ENCODE results near the gene MAJIN.

Gene MAJIN

DNA sequence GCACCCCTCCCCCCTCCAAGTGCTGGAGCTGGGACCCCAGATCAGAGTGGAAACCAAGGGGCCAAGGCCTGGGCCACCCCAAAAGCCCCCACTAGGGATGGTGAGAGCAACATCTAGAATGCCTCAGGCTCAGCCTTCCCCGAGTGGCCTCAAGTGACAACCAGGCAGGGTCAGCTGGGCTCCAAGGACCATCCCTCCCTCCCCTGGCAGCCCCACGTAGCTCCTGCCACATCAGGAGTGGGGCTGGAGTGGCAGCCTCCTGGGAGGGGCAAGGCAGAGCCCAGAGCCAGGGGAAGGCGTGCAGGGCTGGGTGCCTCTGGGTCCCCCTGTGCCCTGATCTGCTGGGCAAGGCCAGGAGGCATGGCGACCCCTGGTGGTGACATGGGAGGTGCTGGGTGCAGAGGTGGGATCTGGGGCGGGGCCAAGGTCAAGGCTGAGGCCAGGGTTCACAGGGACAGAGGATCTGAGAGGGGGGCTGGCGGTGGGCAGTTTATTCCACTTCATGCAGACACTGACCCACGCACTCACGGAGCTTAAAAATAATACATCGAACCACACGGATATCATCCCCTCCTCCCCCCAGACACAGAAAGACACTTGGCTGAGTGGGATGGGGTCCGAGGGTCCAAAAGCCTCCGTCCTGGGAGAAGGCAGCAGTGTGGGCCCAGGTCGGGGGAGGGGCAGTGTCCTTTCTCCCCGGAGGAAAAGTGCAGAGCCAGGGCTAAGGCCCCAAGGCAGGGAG is 77.7 kb downstream of the MAJIN start:
- Histone ChIP-seq H3K79me2 (ENCODE audit: control insufficient read depth, insufficient read depth, low read length, poor library complexity) (no peaks in the 10 kb centered on the region), H2BK120ac (ENCODE audit: insufficient read depth, low read length, poor library complexity) (no peak overlapping the region), H3K4ac (ENCODE audit: low read depth, low read length) (no peak overlapping the region), H3K9ac (ENCODE audit: low read length) (no peak overlapping the region), H2BK5ac (ENCODE audit: low read depth, low read length, poor library complexity) (no peak overlapping the region), H3K4me3 (ENCODE audit: low read depth, low read length) (no peak overlapping the region), H2BK12ac (ENCODE audit: low read length) (no peak overlapping the region), H3K9me3 (ENCODE audit: insufficient read depth, low read depth, low read length) (no peaks in the 10 kb centered on the region), H2AFZ (ENCODE audit: insufficient read depth, low read length, poor library complexity) (no peak overlapping the region), H3K79me1 (ENCODE audit: low read length) (no peaks in the 10 kb centered on the region), H3K27ac (ENCODE audit: low read depth, low read length) (no peak overlapping the region), H4K12ac (ENCODE audit: low read depth, low read length) (no peak overlapping the region), H4K91ac (ENCODE audit: low read depth, low read length) (no peak overlapping the region), H3K4me2 (ENCODE audit: low read length) (no peak overlapping the region), H3K4me1 (ENCODE audit: control insufficient read depth in 1 of 2, insufficient read depth in 2 of 2, low read length in 2 of 2) (peaks cover 0 to under 1% of the 10 kb centered on the region in 2 experiments), H3K27me3 (ENCODE audit: insufficient read depth, low read length) (no peaks in the 10 kb centered on the region), H3K36me3 (ENCODE audit: control insufficient read depth in 1 of 2, insufficient read depth in 2 of 2, low read length in 2 of 2) (peaks cover 42 to 45% of the 10 kb centered on the region in 2 experiments), H3K14ac (ENCODE audit: low read length) (no peak overlapping the region), H3K23ac (ENCODE audit: low read length) (no peak overlapping the region), H2AK5ac (ENCODE audit: low read length) (peak overlapping the region; percentile 44), H4K8ac (ENCODE audit: low read depth, low read length) (no peak overlapping the region), H3K18ac (ENCODE audit: low read length) (no peak overlapping the region)
- WGBS (ENCODE audit: extremely low coverage, insufficient coverage, insufficient read length), result no CpG with 5 or more reads among the region's 14 CpGs
- DNase-seq, result peak; percentile 62 to 91

DNA sequence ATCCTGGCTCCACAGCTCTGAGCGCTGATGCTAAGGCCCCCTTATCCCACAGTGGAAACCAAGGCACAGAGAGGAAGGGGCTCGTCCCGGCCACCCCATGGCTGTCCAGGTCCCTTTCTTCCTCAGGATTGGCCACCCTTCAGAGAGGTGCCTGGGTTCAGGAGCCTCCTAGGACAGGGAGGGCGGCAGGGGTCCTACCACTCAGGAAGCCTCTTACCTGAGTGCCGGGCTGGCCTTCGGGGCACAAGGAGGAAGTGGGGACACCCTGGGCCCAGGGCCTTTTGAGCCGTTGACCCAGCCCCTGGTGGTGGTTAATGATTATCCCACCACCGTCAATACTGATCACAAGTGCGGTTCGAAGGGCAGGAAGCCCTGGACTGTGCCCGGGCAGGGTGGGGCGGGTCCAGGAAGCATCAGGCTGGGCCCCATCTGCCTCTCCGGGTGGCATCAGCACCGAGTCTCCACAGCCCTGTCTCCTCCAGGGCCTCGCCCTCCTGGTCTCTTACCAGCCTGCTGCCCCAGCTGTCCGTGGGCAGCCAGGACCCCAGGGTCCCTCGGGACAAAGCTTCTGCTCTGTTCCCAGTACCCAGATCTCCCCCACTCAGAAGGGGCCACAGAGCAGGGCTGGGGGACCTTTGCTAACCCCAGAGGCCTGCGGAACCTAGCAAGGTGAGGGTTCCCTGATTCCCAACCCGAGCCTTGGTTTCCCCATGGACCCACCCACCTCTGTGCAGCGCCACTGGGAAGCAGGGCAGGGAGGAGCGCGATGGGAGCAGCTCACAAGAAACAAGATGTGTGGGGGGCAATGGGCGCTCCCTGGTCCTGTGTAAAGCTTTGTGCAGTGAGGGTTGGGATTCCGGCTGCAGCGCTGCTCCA is 78.5 kb downstream of the MAJIN start:
- Histone ChIP-seq H3K9ac (ENCODE audit: low read length) (no peak overlapping the region), H3K27ac (ENCODE audit: low read depth, low read length) (no peak overlapping the region), H3K36me3 (ENCODE audit: control insufficient read depth in 1 of 2, insufficient read depth in 2 of 2, low read length in 2 of 2) (peaks cover 36 to 39% of the 10 kb centered on the region in 2 experiments), H3K79me1 (ENCODE audit: low read length) (no peaks in the 10 kb centered on the region), H3K4me1 (ENCODE audit: control insufficient read depth in 1 of 2, insufficient read depth in 2 of 2, low read length in 2 of 2) (peaks cover 0 to 3% of the 10 kb centered on the region in 2 experiments), H2BK12ac (ENCODE audit: low read length) (no peak overlapping the region), H3K4me3 (ENCODE audit: low read depth, low read length) (no peak overlapping the region), H4K8ac (ENCODE audit: low read depth, low read length) (no peak overlapping the region), H3K14ac (ENCODE audit: low read length) (no peak overlapping the region), H3K4ac (ENCODE audit: low read depth, low read length) (no peak overlapping the region), H2AFZ (ENCODE audit: insufficient read depth, low read length, poor library complexity) (no peak overlapping the region), H3K4me2 (ENCODE audit: low read length) (no peak overlapping the region), H4K91ac (ENCODE audit: low read depth, low read length) (no peak overlapping the region), H2BK5ac (ENCODE audit: low read depth, low read length, poor library complexity) (no peak overlapping the region), H3K27me3 (ENCODE audit: insufficient read depth, low read length) (no peaks in the 10 kb centered on the region), H4K12ac (ENCODE audit: low read depth, low read length) (no peak overlapping the region), H2AK5ac (ENCODE audit: low read length) (no peak overlapping the region), H3K9me3 (ENCODE audit: insufficient read depth, low read depth, low read length) (no peaks in the 10 kb centered on the region), H3K18ac (ENCODE audit: low read length) (no peak overlapping the region), H2BK120ac (ENCODE audit: insufficient read depth, low read length, poor library complexity) (no peak overlapping the region), H3K79me2 (ENCODE audit: control insufficient read depth, insufficient read depth, low read length, poor library complexity) (no peaks in the 10 kb centered on the region), H3K23ac (ENCODE audit: low read length) (no peak overlapping the region)
- WGBS (ENCODE audit: extremely low coverage, insufficient coverage, insufficient read length), result no CpG with 5 or more reads among the region's 25 CpGs
- DNase-seq, result no peak

DNA sequence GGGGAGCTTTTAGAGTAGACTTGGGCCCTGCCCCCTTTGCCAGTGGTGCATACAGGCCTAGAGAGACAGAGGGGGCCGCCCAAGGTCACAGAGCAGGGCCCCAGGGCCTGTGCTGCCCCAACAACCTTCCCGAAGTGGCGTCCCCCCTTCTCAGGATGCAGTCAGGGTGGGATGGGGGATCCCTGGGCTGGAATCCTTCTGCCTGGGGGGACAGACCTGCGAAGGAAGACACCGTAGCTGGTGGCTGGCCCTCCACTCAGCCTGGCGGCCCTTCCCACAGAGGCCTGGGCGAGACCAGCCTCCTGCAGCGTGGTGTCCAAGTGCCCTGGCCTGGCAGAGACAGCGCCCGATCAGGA is 79.1 kb downstream of the MAJIN start:
- no peak overlapping the region for H2BK5ac ChIP-seq (ENCODE audit: low read depth, low read length, poor library complexity)
- H4K91ac ChIP-seq (ENCODE audit: low read depth, low read length), result no peak overlapping the region
- no peak overlapping the region for H3K14ac ChIP-seq (ENCODE audit: low read length)
- no peaks in the 10 kb centered on the region for H3K79me2 ChIP-seq (ENCODE audit: control insufficient read depth, insufficient read depth, low read length, poor library complexity)
- no peak overlapping the region for H4K12ac ChIP-seq (ENCODE audit: low read depth, low read length)
- H3K4ac ChIP-seq (ENCODE audit: low read depth, low read length), result no peak overlapping the region
- no peaks in the 10 kb centered on the region for H3K27me3 ChIP-seq (ENCODE audit: insufficient read depth, low read length)
- H4K8ac ChIP-seq (ENCODE audit: low read depth, low read length), result no peak overlapping the region
- no peak overlapping the region for H2AK5ac ChIP-seq (ENCODE audit: low read length)
- peaks cover 30 to 33% of the 10 kb centered on the region in 2 experiments for H3K36me3 ChIP-seq (ENCODE audit: control insufficient read depth in 1 of 2, insufficient read depth in 2 of 2, low read length in 2 of 2)
- no peak overlapping the region for H3K9ac ChIP-seq (ENCODE audit: low read length)
- H2BK120ac ChIP-seq (ENCODE audit: insufficient read depth, low read length, poor library complexity), result no peak overlapping the region
- no peaks in the 10 kb centered on the region for H3K9me3 ChIP-seq (ENCODE audit: insufficient read depth, low read depth, low read length)
- no peak overlapping the region for H3K4me3 ChIP-seq (ENCODE audit: low read depth, low read length)
- no peak overlapping the region for H2AFZ ChIP-seq (ENCODE audit: insufficient read depth, low read length, poor library complexity)
- H3K79me1 ChIP-seq (ENCODE audit: low read length), result peaks cover 4% of the 10 kb centered on the region
- H3K4me1 ChIP-seq (ENCODE audit: control insufficient read depth in 1 of 2, insufficient read depth in 2 of 2, low read length in 2 of 2), result peaks cover 4 to 7% of the 10 kb centered on the region in 2 experiments
- H3K23ac ChIP-seq (ENCODE audit: low read length), result no peak overlapping the region
- DNase-seq, result no peak
- H3K27ac ChIP-seq (ENCODE audit: low read depth, low read length), result no peak overlapping the region
- no peak overlapping the region for H2BK12ac ChIP-seq (ENCODE audit: low read length)
- H3K4me2 ChIP-seq (ENCODE audit: low read length), result no peak overlapping the region
- no peak overlapping the region for H3K18ac ChIP-seq (ENCODE audit: low read length)
- no CpG with 5 or more reads among the region's 10 CpGs for WGBS (ENCODE audit: extremely low coverage, insufficient coverage, insufficient read length)

DNA sequence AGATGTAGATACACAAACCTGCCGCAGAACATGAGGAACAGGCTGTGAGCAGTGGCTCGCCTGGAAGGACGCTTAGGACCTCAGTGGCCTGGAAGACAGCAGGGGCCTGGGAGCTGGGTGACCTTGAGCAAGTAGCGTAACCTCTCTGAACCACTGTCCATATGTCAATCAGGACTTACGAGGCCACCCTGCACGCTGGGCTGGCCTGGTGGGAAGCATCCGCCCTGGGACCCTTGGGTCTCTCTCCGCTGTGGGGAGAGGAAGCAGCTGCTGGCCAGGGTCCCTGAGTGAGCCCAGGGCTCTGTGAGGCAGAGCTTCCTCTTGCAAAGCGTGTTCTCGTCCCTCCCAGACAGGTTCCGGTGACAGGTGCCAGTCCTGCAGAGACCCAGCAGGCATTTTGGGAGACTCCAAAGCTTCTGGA is 79.5 kb downstream of the MAJIN start:
- Histone ChIP-seq H3K9ac (ENCODE audit: low read length) (no peak overlapping the region), H3K36me3 (ENCODE audit: control insufficient read depth in 1 of 2, insufficient read depth in 2 of 2, low read length in 2 of 2) (peaks cover 26 to 29% of the 10 kb centered on the region in 2 experiments), H3K18ac (ENCODE audit: low read length) (no peak overlapping the region), H2BK120ac (ENCODE audit: insufficient read depth, low read length, poor library complexity) (no peak overlapping the region), H4K8ac (ENCODE audit: low read depth, low read length) (no peak overlapping the region), H3K4me3 (ENCODE audit: low read depth, low read length) (no peak overlapping the region), H3K14ac (ENCODE audit: low read length) (no peak overlapping the region), H2BK5ac (ENCODE audit: low read depth, low read length, poor library complexity) (no peak overlapping the region), H4K12ac (ENCODE audit: low read depth, low read length) (no peak overlapping the region), H3K9me3 (ENCODE audit: insufficient read depth, low read depth, low read length) (no peaks in the 10 kb centered on the region), H3K27ac (ENCODE audit: low read depth, low read length) (no peak overlapping the region), H3K23ac (ENCODE audit: low read length) (no peak overlapping the region), H3K4ac (ENCODE audit: low read depth, low read length) (no peak overlapping the region), H3K79me1 (ENCODE audit: low read length) (peaks cover 6% of the 10 kb centered on the region), H4K91ac (ENCODE audit: low read depth, low read length) (no peak overlapping the region), H2AFZ (ENCODE audit: insufficient read depth, low read length, poor library complexity) (no peak overlapping the region), H3K4me2 (ENCODE audit: low read length) (no peak overlapping the region), H2AK5ac (ENCODE audit: low read length) (no peak overlapping the region), H3K27me3 (ENCODE audit: insufficient read depth, low read length) (no peaks in the 10 kb centered on the region), H3K4me1 (ENCODE audit: control insufficient read depth in 1 of 2, insufficient read depth in 2 of 2, low read length in 2 of 2) (peaks cover 7% of the 10 kb centered on the region in 2 experiments), H3K79me2 (ENCODE audit: control insufficient read depth, insufficient read depth, low read length, poor library complexity) (no peaks in the 10 kb centered on the region), H2BK12ac (ENCODE audit: low read length) (no peak overlapping the region)
- no CpG with 5 or more reads among the region's 11 CpGs for WGBS (ENCODE audit: extremely low coverage, insufficient coverage, insufficient read length)
- DNase-seq, result no peak

Data from trophoblast cell (in vitro differentiated cells and primary cell).